C4-2B (cell line): ENCODE measurements around the gene GALNS.

Experiments used
- H3K27ac ChIP-seq: fragments of 450-650 bp; 2 replicates; pipeline ENCODE4 v1.5.1; 2017
- CTCF ChIP-seq: fragments of 450-650 bp; conservative IDR thresholded peaks from 2 replicates; pipeline ENCODE4 v1.5.1; 2017; ENCODE audit warnings: mild to moderate bottlenecking
- ZFX ChIP-seq: fragments of 450-650 bp; IDR thresholded peaks from 2 replicates; pipeline ENCODE4 v1.6.1; 2017

Gene GALNS

GRCh38 chr16:88767546-88768070 is 89.1 kb downstream of the GALNS start:
- H3K27ac ChIP-seq = peak overlapping the region; percentile 98
- TF ChIP-seq ZFX = no peak
- no peak for TF ChIP-seq CTCF

GRCh38 chr16:88766975-88767374 is 89.8 kb downstream of the GALNS start:
- TF ChIP-seq CTCF (no peak), ZFX (no peak)
- H3K27ac ChIP-seq = peak overlapping the region; percentile 98

GRCh38 chr16:88764913-88765349 is 91.8 kb downstream of the GALNS start:
- peak overlapping the region; percentile 98 for H3K27ac ChIP-seq

GRCh38 chr16:88764080-88764479 is 92.7 kb downstream of the GALNS start:
- H3K27ac ChIP-seq = peak overlapping the region; percentile 98
- TF ChIP-seq ZFX = no peak
- no peak for TF ChIP-seq CTCF

More at GRCh38 chr16:88764913-88765349, 91.8 kb downstream of the GALNS start:
- no peak for TF ChIP-seq CTCF
- no peak for TF ChIP-seq ZFX
